Raji (cell line): Measurements from ENCODE around the gene RAP1A.

Source experiments
- POLR2A ChIP-seq: IDR thresholded peaks from 2 replicates; pipeline ENCODE4 v1.6.1; 2011; ENCODE audit warnings: low read depth, low read length, control low read depth; ENCODE audit not compliant: insufficient read depth

The RAP1A gene

GRCh38 chr1:111592389-111593361 is 26.9 kb upstream of the RAP1A start:
- TF ChIP-seq POLR2A: no peak

GRCh38 chr1:111593403-111594305 is 25.9 kb upstream of the RAP1A start:
- TF ChIP-seq POLR2A: no peak

- TF ChIP-seq POLR2A: no peak
Measured at GRCh38 chr1:111594306-111594693, 25.3 kb upstream of the RAP1A start.

GRCh38 chr1:111595807-111596206 is 23.8 kb upstream of the RAP1A start:
- no peak for TF ChIP-seq POLR2A

- TF ChIP-seq POLR2A: no peak
Measured at GRCh38 chr1:111596499-111596898, 23.1 kb upstream of the RAP1A start.

- TF ChIP-seq POLR2A: no peak
Measured at GRCh38 chr1:111597426-111597825, 22.2 kb upstream of the RAP1A start.

GRCh38 chr1:111598544-111598943 is 21.0 kb upstream of the RAP1A start:
- no peak for TF ChIP-seq POLR2A

- no peak for TF ChIP-seq POLR2A
Measured at GRCh38 chr1:111599781-111600693, 19.6 kb upstream of the RAP1A start.

- TF ChIP-seq POLR2A: no peak
Measured at GRCh38 chr1:111600886-111601386, 18.7 kb upstream of the RAP1A start.

- no peak for TF ChIP-seq POLR2A
Measured at GRCh38 chr1:111602302-111602701, 17.3 kb upstream of the RAP1A start.

- no peak for TF ChIP-seq POLR2A
Measured at GRCh38 chr1:111602974-111603373, 16.6 kb upstream of the RAP1A start.

GRCh38 chr1:111603979-111604378 is 15.6 kb upstream of the RAP1A start:
- no peak for TF ChIP-seq POLR2A

GRCh38 chr1:111604931-111605330 is 14.7 kb upstream of the RAP1A start:
- no peak for TF ChIP-seq POLR2A

GRCh38 chr1:111605576-111605975 is 14.0 kb upstream of the RAP1A start:
- TF ChIP-seq POLR2A: no peak

- TF ChIP-seq POLR2A: no peak
Measured at GRCh38 chr1:111611986-111612385, 7.6 kb upstream of the RAP1A start.
